A549 (cell line): Measurements from ENCODE around the gene ACSBG1. TPM values are rescaled to one million over a fixed set of nuclear protein-coding genes. Genes with fewer than 3 reads are reported as not detected.

Source experiments
- ATAC-seq, 2 experiments: fragments of 200-7000 bp in 1 of 2; fragments of >200 bp in 1 of 2; cut with Nextera tagmentation in 1 of 2; cut with Tn5 transposase in 1 of 2; 3 replicates each; pipeline versions ENCODE4 v1.8.0 to v1.9.1; 2018 to 2020; ENCODE audit warnings: mild to moderate bottlenecking in 1 of 2, moderate library complexity in 1 of 2
- CTCF ChIA-PET: fragments of 300-600 bp; sonication (Branson Sonifier 250); formaldehyde crosslinking; extraction: SDS; loops from one replicate; lab custom pipeline; 2021; ENCODE audit warnings: antibody characterized with exemption, inconsistent platforms; lab: Yijun Ruan, JAX
- POLR2A ChIA-PET: fragments of 350-600 bp; formaldehyde crosslinking; extraction: SDS; loops from one replicate; lab custom pipeline; 2021; ENCODE audit warnings: antibody characterized with exemption, inconsistent platforms; lab: Yijun Ruan, JAX
- DNase-seq, 2 experiments: peaks; one replicate each; pipeline versions ENCODE4 v3.0.0 to v3.0.0-alpha.2; 2011 to 2016; ENCODE audit warnings: low read depth in 1 of 2, low spot score in 1 of 2
- FAIRE-seq: peaks from 2 replicates; lab custom pipeline; 2011; peaks lifted over from hg19 to GRCh38; lab: Jason Lieb, UNC
- H3K27ac ChIP-seq, 2 experiments: fragments of >200 bp; sonication (Bioruptor Twin); formaldehyde crosslinking; 3 replicates each; pipeline ENCODE4 v1.5.1; 2016 to 2017
- H3K4me1 ChIP-seq: fragments of >200 bp; sonication (Bioruptor Twin); formaldehyde crosslinking; 3 replicates; pipeline ENCODE4 v1.6.1; 2016
- H3K4me2 ChIP-seq: fragments of >200 bp; sonication (Bioruptor Twin); formaldehyde crosslinking; 3 replicates; pipeline ENCODE4 v1.6.1; 2016
- H3K4me3 ChIP-seq: fragments of >200 bp; sonication (Bioruptor Twin); formaldehyde crosslinking; 3 replicates; pipeline ENCODE4 v1.5.1; 2016
- H3K9me3 ChIP-seq: fragments of >200 bp; sonication (Bioruptor Twin); formaldehyde crosslinking; 3 replicates; pipeline ENCODE4 v1.6.1; 2016
- ATOH8 ChIP-seq: fragments of 250-450 bp; sonication (Bioruptor Pico); IDR thresholded peaks from 2 replicates; pipeline ENCODE4 v1.5.0; 2020; ENCODE audit warnings: low read depth, mild to moderate bottlenecking, moderate library complexity
- CBX8 ChIP-seq: fragments of 200-600 bp; sonication (generic); IDR thresholded peaks from 2 replicates; pipeline ENCODE4 v1.6.1; 2016
- EHF ChIP-seq: fragments of 250-450 bp; sonication (Bioruptor Pico); IDR thresholded peaks from 2 replicates; pipeline ENCODE4 v1.5.0; 2020; ENCODE audit warnings: mild to moderate bottlenecking
- ELK1 ChIP-seq: fragments of 150-350 bp; IDR thresholded peaks from 2 replicates; pipeline ENCODE4 v1.6.1; 2014; ENCODE audit warnings: low read depth, mild to moderate bottlenecking, low read length
- ESRRA ChIP-seq: fragments of 150-350 bp; IDR thresholded peaks from 2 replicates; pipeline ENCODE4 v1.6.1; 2014; ENCODE audit warnings: mild to moderate bottlenecking, low read length, borderline replicate concordance
- FOSB ChIP-seq: fragments of 250-450 bp; sonication (Bioruptor Pico); IDR thresholded peaks from 2 replicates; pipeline ENCODE4 v1.5.0; 2020; ENCODE audit warnings: mild to moderate bottlenecking, moderate library complexity
- GATA3 ChIP-seq: IDR thresholded peaks from 2 replicates; pipeline ENCODE4 v1.6.1; 2012; ENCODE audit warnings: borderline replicate concordance
- HOXA7 ChIP-seq: fragments of 250-450 bp; sonication (Bioruptor Pico); IDR thresholded peaks from 2 replicates; pipeline ENCODE4 v1.5.0; 2020; ENCODE audit warnings: mild to moderate bottlenecking, moderate library complexity
- KDM5A ChIP-seq: fragments of 200-600 bp; sonication (generic); IDR thresholded peaks from 2 replicates; pipeline ENCODE4 v1.6.1; 2016; ENCODE audit warnings: antibody characterized with exemption, mild to moderate bottlenecking
- MAX ChIP-seq: IDR thresholded peaks from 2 replicates; pipeline ENCODE4 v1.6.1; 2012
- MAZ ChIP-seq: fragments of 150-350 bp; IDR thresholded peaks from 2 replicates; pipeline ENCODE4 v1.6.1; 2014; ENCODE audit warnings: antibody characterized with exemption, low read depth, low read length, borderline replicate concordance
- MYC ChIP-seq: IDR thresholded peaks from 2 replicates; pipeline ENCODE4 v1.6.1; 2012; ENCODE audit warnings: mild to moderate bottlenecking, inconsistent platforms, low read length, improper control_type of control experiment, borderline replicate concordance
- NR3C1 ChIP-seq: fragments of >200 bp; sonication (Bioruptor Twin); formaldehyde crosslinking; IDR thresholded peaks from 3 replicates; pipeline ENCODE4 v1.6.1; 2017
- POLR2A ChIP-seq: IDR thresholded peaks from 2 replicates; pipeline ENCODE4 v1.6.1; 2012; ENCODE audit warnings: mild to moderate bottlenecking, low read length
- RAD21 ChIP-seq, 2 experiments: fragments of >200 bp in 1 of 2; sonication (Bioruptor Twin) in 1 of 2; formaldehyde crosslinking in 1 of 2; IDR thresholded peaks in 1 of 2; conservative IDR thresholded peaks in 1 of 2; 2 replicates in 1 of 2; 3 replicates in 1 of 2; pipeline ENCODE4 v1.6.1; 2012 to 2018; ENCODE audit warnings: inconsistent platforms in 1 of 2
- RCOR1 ChIP-seq: fragments of 150-350 bp; IDR thresholded peaks from 2 replicates; pipeline ENCODE4 v1.6.1; 2014; ENCODE audit warnings: antibody characterized with exemption, low read length, low read depth
- REST ChIP-seq: fragments of 200-600 bp; sonication (generic); IDR thresholded peaks from 2 replicates; pipeline ENCODE4 v1.6.1; 2016; ENCODE audit warnings: antibody characterized with exemption, mild to moderate bottlenecking, moderate library complexity
- RFX5 ChIP-seq: fragments of 450-650 bp; IDR thresholded peaks from 2 replicates; pipeline ENCODE4 v1.7.1; 2014; ENCODE audit warnings: antibody characterized with exemption, mild to moderate bottlenecking, moderate library complexity
- SMC3 ChIP-seq: fragments of >200 bp; sonication (Bioruptor Twin); formaldehyde crosslinking; IDR thresholded peaks from 3 replicates; pipeline ENCODE4 v1.6.1; 2018; ENCODE audit warnings: inconsistent platforms
- TFCP2L1 ChIP-seq: fragments of 250-450 bp; sonication (Bioruptor Pico); IDR thresholded peaks from 2 replicates; pipeline ENCODE4 v1.5.0; 2021; ENCODE audit warnings: mild to moderate bottlenecking
- ZC3H11A ChIP-seq: fragments of 450-650 bp; IDR thresholded peaks from 2 replicates; pipeline ENCODE4 v1.6.1; 2014; ENCODE audit warnings: antibody characterized with exemption, mild to moderate bottlenecking
- WGBS: methylation state at CpG from one replicate; pipeline ENCODE4 v1.1.6; 2017; ENCODE audit errors: missing lambda C conversion rate; 5-methylcytosine and 5-hydroxymethylcytosine counted together
- polyA plus RNA-seq, 4 experiments: library from polyadenylated mRNA; depleted of rRNA in 3 of 4; stranded (reverse); fragments of >200 nt; fragmentation: RNase III in 1 of 4; extraction: RNeasy Plus Mini Kit Qiagen cat#74134 plus additional on column Dnase treatment in 1 of 4; gene quantifications; 2 replicates in 3 of 4; 3 replicates in 1 of 4; pipeline ENCODE4 v1.2.3, GENCODE V29; 2011 to 2017
- TF ChIP-seq, protein P1 (sequence below): IDR thresholded peaks from 2 replicates; pipeline ENCODE4 v1.6.1; 2012
- TF ChIP-seq, protein P2 (sequence below): fragments of >200 bp; sonication (Bioruptor Twin); formaldehyde crosslinking; IDR thresholded peaks from 3 replicates; pipeline ENCODE4 v1.5.1; 2016

The ACSBG1 gene
- polyA plus RNA-seq, 2 of the 4 experiments (the other 2 are of a cell fraction): 0.15 to 0.21 TPM

DNA sequence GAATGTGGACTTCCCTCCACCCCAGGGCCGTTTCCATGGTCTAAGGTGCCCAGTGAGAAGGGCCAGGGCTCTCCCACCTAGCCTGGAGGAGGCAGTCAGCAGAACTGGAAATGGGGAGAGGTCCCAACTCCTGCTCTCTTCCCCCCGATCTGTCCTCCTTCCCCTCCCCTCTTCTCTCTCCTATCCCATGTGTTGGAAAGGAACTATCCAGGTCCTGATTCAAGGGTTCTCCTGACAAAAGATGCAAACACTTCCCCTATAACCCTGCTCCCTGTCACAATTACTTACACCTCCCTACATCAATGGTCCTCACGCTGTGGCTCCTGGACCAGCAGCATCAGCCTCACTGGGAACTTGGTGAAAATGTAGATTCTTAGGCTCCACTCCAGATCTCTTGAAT is 109.1 kb downstream of the ACSBG1 start:
- FAIRE-seq (no peak), ATAC-seq (no peak)

DNA sequence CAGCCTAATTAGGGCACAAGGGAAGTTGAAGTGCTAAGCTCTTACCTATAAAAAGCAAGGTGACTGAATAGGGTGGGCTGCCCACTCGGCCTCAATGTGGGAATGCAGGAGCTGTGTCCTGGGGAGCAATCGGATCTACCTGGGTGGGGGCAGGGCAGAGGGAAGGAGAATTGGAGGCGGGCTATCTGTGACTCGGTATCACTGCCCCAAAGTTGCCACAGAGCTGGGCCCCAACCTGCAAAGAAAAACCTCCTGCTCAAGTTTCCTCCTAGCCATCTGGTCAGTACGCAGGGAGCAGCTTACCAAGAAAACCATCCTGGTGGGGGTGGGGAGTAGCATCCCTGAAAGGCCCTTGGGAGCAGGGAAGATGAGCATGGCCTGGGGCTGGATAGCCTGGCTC is 113.8 kb downstream of the ACSBG1 start:
- WGBS: 74% methylated on average over 5 of the region's 5 CpGs
- H3K27ac ChIP-seq: no peak overlapping the region
- no peaks in the 10 kb centered on the region for H3K4me1 ChIP-seq
- no peak overlapping the region for H3K4me2 ChIP-seq
- no peak overlapping the region for H3K4me3 ChIP-seq
- ChIA-PET POLR2A (no interaction called here), CTCF (interaction anchor here (0.7 to 6.8 kb wide), 8 partner anchors 10 to 330 kb away, joined by 3 to 79 read pairs (median 6); partner anchors contain the start of gene CIB2)
- no peaks in the 10 kb centered on the region for H3K9me3 ChIP-seq
- DNase-seq (no peak), ATAC-seq (no peak), FAIRE-seq (no peak)
- TF ChIP-seq KDM5A (no peak), HOXA7 (CRISPR knock-in tag) (no peak), ESRRA (no peak), RFX5 (no peak), RCOR1 (no peak), MYC (no peak), POLR2A (no peak), REST (no peak), FOSB (no peak), GATA3 (no peak), NR3C1 (no peak), ATOH8 (CRISPR knock-in tag) (no peak), ZC3H11A (no peak)

More for the DNA sequence above, 109.1 kb downstream of the ACSBG1 start:
- H3K4me1 ChIP-seq: peaks cover 26% of the 10 kb centered on the region
- H3K27ac ChIP-seq: no peak overlapping the region
- 69% methylated on average over 3 of the region's 3 CpGs for WGBS
- H3K9me3 ChIP-seq: no peaks in the 10 kb centered on the region
- ChIA-PET POLR2A (interaction anchor here (0.5 kb wide), 1 partner anchor 14 kb away, joined by 3 read pairs; no protein-coding TSS in a partner anchor), CTCF (interaction anchor here (1.4 to 7.0 kb wide), 5 partner anchors 12 to 116 kb away, joined by 5 to 79 read pairs (median 10); no protein-coding TSS in a partner anchor)
- no peak for TF ChIP-seq HOXA7 (CRISPR knock-in tag)
- TF ChIP-seq ESRRA: no peak
- TF ChIP-seq NR3C1: no peak
- TF ChIP-seq SMC3: no peak
- TF ChIP-seq RAD21 (conservative IDR thresholded peaks at IDR 0.05 in 1 of 2, IDR thresholded peaks at IDR 0.05 in 1 of 2): no peak
- TF ChIP-seq, protein P1, sequence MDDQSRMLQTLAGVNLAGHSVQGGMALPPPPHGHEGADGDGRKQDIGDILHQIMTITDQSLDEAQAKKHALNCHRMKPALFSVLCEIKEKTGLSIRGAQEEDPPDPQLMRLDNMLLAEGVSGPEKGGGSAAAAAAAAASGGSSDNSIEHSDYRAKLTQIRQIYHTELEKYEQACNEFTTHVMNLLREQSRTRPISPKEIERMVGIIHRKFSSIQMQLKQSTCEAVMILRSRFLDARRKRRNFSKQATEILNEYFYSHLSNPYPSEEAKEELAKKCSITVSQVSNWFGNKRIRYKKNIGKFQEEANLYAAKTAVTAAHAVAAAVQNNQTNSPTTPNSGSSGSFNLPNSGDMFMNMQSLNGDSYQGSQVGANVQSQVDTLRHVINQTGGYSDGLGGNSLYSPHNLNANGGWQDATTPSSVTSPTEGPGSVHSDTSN: no peak
- TF ChIP-seq ELK1: no peak
- no peak for TF ChIP-seq MAZ
- no peak for TF ChIP-seq EHF (CRISPR knock-in tag)
- no peak for TF ChIP-seq POLR2A
- no peak for TF ChIP-seq TFCP2L1 (CRISPR knock-in tag)
- TF ChIP-seq, protein P2, sequence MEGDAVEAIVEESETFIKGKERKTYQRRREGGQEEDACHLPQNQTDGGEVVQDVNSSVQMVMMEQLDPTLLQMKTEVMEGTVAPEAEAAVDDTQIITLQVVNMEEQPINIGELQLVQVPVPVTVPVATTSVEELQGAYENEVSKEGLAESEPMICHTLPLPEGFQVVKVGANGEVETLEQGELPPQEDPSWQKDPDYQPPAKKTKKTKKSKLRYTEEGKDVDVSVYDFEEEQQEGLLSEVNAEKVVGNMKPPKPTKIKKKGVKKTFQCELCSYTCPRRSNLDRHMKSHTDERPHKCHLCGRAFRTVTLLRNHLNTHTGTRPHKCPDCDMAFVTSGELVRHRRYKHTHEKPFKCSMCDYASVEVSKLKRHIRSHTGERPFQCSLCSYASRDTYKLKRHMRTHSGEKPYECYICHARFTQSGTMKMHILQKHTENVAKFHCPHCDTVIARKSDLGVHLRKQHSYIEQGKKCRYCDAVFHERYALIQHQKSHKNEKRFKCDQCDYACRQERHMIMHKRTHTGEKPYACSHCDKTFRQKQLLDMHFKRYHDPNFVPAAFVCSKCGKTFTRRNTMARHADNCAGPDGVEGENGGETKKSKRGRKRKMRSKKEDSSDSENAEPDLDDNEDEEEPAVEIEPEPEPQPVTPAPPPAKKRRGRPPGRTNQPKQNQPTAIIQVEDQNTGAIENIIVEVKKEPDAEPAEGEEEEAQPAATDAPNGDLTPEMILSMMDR: no peak
- no peak for TF ChIP-seq MAX
- TF ChIP-seq CBX8: no peak
- no peak overlapping the region for H3K4me2 ChIP-seq
- no peak for DNase-seq
- no peak overlapping the region for H3K4me3 ChIP-seq
